ENCODE results near the gene COL12A1. TPM values are rescaled to one million over a fixed set of nuclear protein-coding genes. Genes with fewer than 3 reads are reported as not detected.

COL12A1 gene
- total and polyA plus RNA-seq, 2 donors (not counting 1 experiment from before 2014, with no cell fraction given): 1,023 to 1,075 TPM

DNA sequence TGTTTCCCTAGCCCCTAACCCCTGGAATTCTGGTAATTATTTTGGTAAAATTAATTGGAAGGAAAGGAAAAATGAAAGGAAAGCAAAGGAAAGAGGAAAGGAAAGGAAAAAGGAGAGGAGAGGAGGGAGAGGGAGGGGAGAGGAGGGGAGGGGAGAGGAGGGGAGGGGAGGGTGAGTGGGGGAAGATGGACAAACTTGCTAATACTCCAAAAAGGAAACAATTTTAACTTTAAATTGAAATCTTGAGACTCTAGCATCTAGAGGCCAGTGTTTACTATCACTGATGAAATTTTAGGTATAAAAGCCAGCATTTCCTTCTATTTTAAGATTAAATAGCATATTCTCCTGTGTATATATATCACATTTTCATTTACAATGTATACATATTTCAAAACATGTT lies 156.5 kb downstream of the COL12A1 start:
- no peak overlapping the region for H3K9ac ChIP-seq (ENCODE audit: insufficient read depth, low read length)
- no peak overlapping the region for H2AFZ ChIP-seq (ENCODE audit: low read length)
- TF ChIP-seq, protein P1, sequence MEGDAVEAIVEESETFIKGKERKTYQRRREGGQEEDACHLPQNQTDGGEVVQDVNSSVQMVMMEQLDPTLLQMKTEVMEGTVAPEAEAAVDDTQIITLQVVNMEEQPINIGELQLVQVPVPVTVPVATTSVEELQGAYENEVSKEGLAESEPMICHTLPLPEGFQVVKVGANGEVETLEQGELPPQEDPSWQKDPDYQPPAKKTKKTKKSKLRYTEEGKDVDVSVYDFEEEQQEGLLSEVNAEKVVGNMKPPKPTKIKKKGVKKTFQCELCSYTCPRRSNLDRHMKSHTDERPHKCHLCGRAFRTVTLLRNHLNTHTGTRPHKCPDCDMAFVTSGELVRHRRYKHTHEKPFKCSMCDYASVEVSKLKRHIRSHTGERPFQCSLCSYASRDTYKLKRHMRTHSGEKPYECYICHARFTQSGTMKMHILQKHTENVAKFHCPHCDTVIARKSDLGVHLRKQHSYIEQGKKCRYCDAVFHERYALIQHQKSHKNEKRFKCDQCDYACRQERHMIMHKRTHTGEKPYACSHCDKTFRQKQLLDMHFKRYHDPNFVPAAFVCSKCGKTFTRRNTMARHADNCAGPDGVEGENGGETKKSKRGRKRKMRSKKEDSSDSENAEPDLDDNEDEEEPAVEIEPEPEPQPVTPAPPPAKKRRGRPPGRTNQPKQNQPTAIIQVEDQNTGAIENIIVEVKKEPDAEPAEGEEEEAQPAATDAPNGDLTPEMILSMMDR (conservative IDR thresholded peaks at IDR 0.05 in 1 of 2, IDR thresholded peaks at IDR 0.05 in 1 of 2; ENCODE audit: low read depth in 1 of 2, low read length in 2 of 2): no peak
- TF ChIP-seq EZH2 (IDR thresholded peaks at IDR 0.05; ENCODE audit: low read length, missing control alignments): no peak
- no peaks in the 10 kb centered on the region for H3K27me3 ChIP-seq (ENCODE audit: control insufficient read depth, insufficient read depth, low read length)
- no peaks in the 10 kb centered on the region for H3K79me2 ChIP-seq (ENCODE audit: control insufficient read depth, insufficient read depth, low read length)
- no peaks in the 10 kb centered on the region for H4K20me1 ChIP-seq (ENCODE audit: control insufficient read depth, extremely low read depth, insufficient read depth, low read length)
- H3K27ac ChIP-seq (ENCODE audit: insufficient read depth, low read length): no peak overlapping the region
- no peaks in the 10 kb centered on the region for H3K4me1 ChIP-seq (ENCODE audit: control insufficient read depth, extremely low read depth, insufficient read depth, low read length)
- DNase-seq (ENCODE audit: low read depth in 2 of 2): no peak
- H3K4me2 ChIP-seq (ENCODE audit: extremely low read depth, insufficient read depth, low read length): no peak overlapping the region
- no peaks in the 10 kb centered on the region for H3K9me3 ChIP-seq (ENCODE audit: control insufficient read depth, insufficient read depth, low read depth, low read length)
- H3K4me3 ChIP-seq (replicated peaks in 1 of 4; ENCODE audit: control extremely low read depth in 1 of 4, insufficient read depth in 1 of 4, low read depth in 3 of 4, low read length in 4 of 4): no peak overlapping the region
- no peaks in the 10 kb centered on the region for H3K36me3 ChIP-seq (ENCODE audit: control insufficient read depth, insufficient read depth, low read length)

DNA sequence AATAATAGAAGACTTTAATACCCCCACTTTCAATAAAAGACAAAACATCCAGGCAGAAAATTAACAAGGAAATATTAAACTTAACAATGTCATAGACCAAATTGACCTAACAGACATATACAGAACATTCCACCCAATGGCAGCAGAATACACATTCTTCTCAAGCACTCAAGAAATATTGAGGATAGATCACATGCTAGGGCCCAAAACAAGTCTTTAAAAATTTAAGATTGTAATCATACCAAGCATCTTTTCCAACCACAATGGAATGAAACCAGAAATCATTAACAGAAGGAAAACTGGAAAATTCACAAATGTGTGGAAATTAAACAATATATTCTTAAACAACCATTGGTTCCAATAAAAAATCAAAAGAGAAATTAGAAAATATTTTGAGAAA lies 161.0 kb downstream of the COL12A1 start:
- Histone ChIP-seq H4K20me1 (ENCODE audit: control insufficient read depth, extremely low read depth, insufficient read depth, low read length) (no peaks in the 10 kb centered on the region), H3K9ac (ENCODE audit: insufficient read depth, low read length) (no peak overlapping the region), H3K9me3 (ENCODE audit: control insufficient read depth, insufficient read depth, low read depth, low read length) (no peaks in the 10 kb centered on the region), H2AFZ (ENCODE audit: low read length) (no peak overlapping the region), H3K4me2 (ENCODE audit: extremely low read depth, insufficient read depth, low read length) (no peak overlapping the region), H3K79me2 (ENCODE audit: control insufficient read depth, insufficient read depth, low read length) (no peaks in the 10 kb centered on the region), H3K27ac (ENCODE audit: insufficient read depth, low read length) (no peak overlapping the region), H3K36me3 (ENCODE audit: control insufficient read depth, insufficient read depth, low read length) (no peaks in the 10 kb centered on the region), H3K27me3 (ENCODE audit: control insufficient read depth, insufficient read depth, low read length) (no peaks in the 10 kb centered on the region), H3K4me1 (ENCODE audit: control insufficient read depth, extremely low read depth, insufficient read depth, low read length) (no peaks in the 10 kb centered on the region), H3K4me3 (replicated peaks in 1 of 4; ENCODE audit: control extremely low read depth in 1 of 4, insufficient read depth in 1 of 4, low read depth in 3 of 4, low read length in 4 of 4) (no peak overlapping the region)
- peak in 1 of 2 donors; percentile 34 for DNase-seq (ENCODE audit: low read depth in 2 of 2)
- TF ChIP-seq EZH2 (IDR thresholded peaks at IDR 0.05; ENCODE audit: low read length, missing control alignments): no peak
- TF ChIP-seq, protein P1 (conservative IDR thresholded peaks at IDR 0.05 in 1 of 2, IDR thresholded peaks at IDR 0.05 in 1 of 2; ENCODE audit: low read depth in 1 of 2, low read length in 2 of 2): no peak

DNA sequence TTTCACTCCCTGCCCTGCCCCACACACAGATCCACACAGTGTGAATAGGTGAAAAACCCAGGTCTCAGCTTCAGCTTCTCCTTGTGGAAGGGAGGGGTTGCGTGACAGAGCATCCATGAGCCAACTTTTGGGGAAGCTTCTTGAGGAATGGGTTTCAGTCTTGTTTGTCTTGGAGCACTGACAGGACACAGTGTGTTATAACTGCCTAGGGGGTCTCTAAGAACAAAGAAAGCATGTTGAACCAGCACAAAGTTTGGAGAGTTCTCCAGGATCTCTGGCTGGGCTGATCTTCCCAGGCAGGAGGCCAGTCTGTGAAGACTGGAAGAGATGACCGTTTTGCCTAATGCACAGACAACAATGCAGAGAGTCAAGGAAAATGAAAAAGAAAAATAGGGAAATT lies 164.5 kb downstream of the COL12A1 start:
- H3K27ac ChIP-seq (ENCODE audit: insufficient read depth, low read length): no peak overlapping the region
- no peak overlapping the region for H3K9ac ChIP-seq (ENCODE audit: insufficient read depth, low read length)
- no peaks in the 10 kb centered on the region for H3K4me1 ChIP-seq (ENCODE audit: control insufficient read depth, extremely low read depth, insufficient read depth, low read length)
- no peak overlapping the region for H2AFZ ChIP-seq (ENCODE audit: low read length)
- TF ChIP-seq EZH2 (IDR thresholded peaks at IDR 0.05; ENCODE audit: low read length, missing control alignments): no peak
- TF ChIP-seq, protein P1 (conservative IDR thresholded peaks at IDR 0.05 in 1 of 2, IDR thresholded peaks at IDR 0.05 in 1 of 2; ENCODE audit: low read depth in 1 of 2, low read length in 2 of 2): no peak
- no peak for DNase-seq (ENCODE audit: low read depth in 2 of 2)
- no peaks in the 10 kb centered on the region for H3K27me3 ChIP-seq (ENCODE audit: control insufficient read depth, insufficient read depth, low read length)
- no peaks in the 10 kb centered on the region for H3K79me2 ChIP-seq (ENCODE audit: control insufficient read depth, insufficient read depth, low read length)
- H3K36me3 ChIP-seq (ENCODE audit: control insufficient read depth, insufficient read depth, low read length): no peaks in the 10 kb centered on the region
- H3K4me2 ChIP-seq (ENCODE audit: extremely low read depth, insufficient read depth, low read length): no peak overlapping the region
- H3K9me3 ChIP-seq (ENCODE audit: control insufficient read depth, insufficient read depth, low read depth, low read length): no peaks in the 10 kb centered on the region
- H4K20me1 ChIP-seq (ENCODE audit: control insufficient read depth, extremely low read depth, insufficient read depth, low read length): no peaks in the 10 kb centered on the region
- no peak overlapping the region for H3K4me3 ChIP-seq (replicated peaks in 1 of 4; ENCODE audit: control extremely low read depth in 1 of 4, insufficient read depth in 1 of 4, low read depth in 3 of 4, low read length in 4 of 4)

Other genes starting within 250 kb of the COL12A1 start
- gene COX7A2, start 37.7 kb upstream of the COL12A1 start, total RNA-seq: 91.9 and 115 TPM in 2 replicates
- gene COX7A2, start 37.7 kb upstream of the COL12A1 start, polyA plus RNA-seq: 155 and 159 TPM in 2 replicates
- 129 and 153 TPM in 2 replicates for gene TMEM30A, start 78.7 kb upstream of the COL12A1 start, total RNA-seq
- 70.9 and 111 TPM in 2 replicates for gene TMEM30A, start 78.7 kb upstream of the COL12A1 start, polyA plus RNA-seq